Neuronal stem cell (in vitro differentiated cells): ENCODE results near the gene GARIN6.

Experiments used
- DNase-seq: peaks from one replicate; pipeline ENCODE4 v3.0.0-alpha.2; 2013; ENCODE audit warnings: low spot score
- H2AFZ ChIP-seq: one replicate; pipeline ENCODE4 v1.6.1; 2013; ENCODE audit warnings: mild to moderate bottlenecking, low read length, inconsistent platforms
- H2AK5ac ChIP-seq: 2 replicates; pipeline ENCODE4 v1.6.1; 2013; ENCODE audit warnings: low read depth, mild to moderate bottlenecking, inconsistent platforms, low read length, moderate library complexity, mixed read lengths
- H2BK120ac ChIP-seq: 2 replicates; pipeline ENCODE4 v1.6.1; 2013; ENCODE audit warnings: low read depth, mild to moderate bottlenecking, inconsistent platforms, low read length, moderate library complexity, mixed read lengths
- H2BK12ac ChIP-seq: one replicate; pipeline ENCODE4 v1.6.1; 2013; ENCODE audit warnings: low read length, inconsistent platforms
- H2BK15ac ChIP-seq: 2 replicates; pipeline ENCODE4 v1.6.1; 2013; ENCODE audit warnings: mild to moderate bottlenecking, low read length, inconsistent platforms, mixed read lengths
- H2BK5ac ChIP-seq: one replicate; pipeline ENCODE4 v1.6.1; 2013; ENCODE audit warnings: inconsistent platforms, mild to moderate bottlenecking, low read length, moderate library complexity
- H3K14ac ChIP-seq: one replicate; pipeline ENCODE4 v1.6.1; 2013; ENCODE audit warnings: low read length, inconsistent platforms
- H3K18ac ChIP-seq: 2 replicates; pipeline ENCODE4 v1.6.1; 2013; ENCODE audit warnings: low read length, inconsistent platforms
- H3K23ac ChIP-seq: 2 replicates; pipeline ENCODE4 v1.6.1; 2013; ENCODE audit warnings: low read depth, mild to moderate bottlenecking, mixed read lengths, low read length, inconsistent platforms; ENCODE audit not compliant: poor library complexity
- H3K27ac ChIP-seq: replicated peaks from 3 replicates; pipeline ENCODE4 v1.5.1; 2013; ENCODE audit warnings: low read length, inconsistent platforms
- H3K27me3 ChIP-seq, 3 experiments: 2 replicates each; pipeline ENCODE4 v1.6.1; 2013; ENCODE audit warnings: low read length in 3 of 3, mild to moderate bottlenecking in 2 of 3, inconsistent platforms in 1 of 3, low read depth in 1 of 3, mixed read lengths in 1 of 3, moderate library complexity in 1 of 3; ENCODE audit not compliant: control insufficient read depth in 3 of 3, insufficient read depth in 3 of 3
- H3K36me3 ChIP-seq, 2 donors: replicated peaks in 1 of 2; 2 replicates each; pipeline ENCODE4 v1.6.1; 2013; ENCODE audit warnings: low read length in 2 of 2; ENCODE audit not compliant: control insufficient read depth in 2 of 2, insufficient read depth in 2 of 2
- H3K4ac ChIP-seq: 2 replicates; pipeline ENCODE4 v1.6.1; 2013; ENCODE audit warnings: inconsistent platforms, mild to moderate bottlenecking, low read length, moderate library complexity
- H3K4me1 ChIP-seq, 2 donors: 1 replicate in 1 of 2; 2 replicates in 1 of 2; pipeline ENCODE4 v1.6.1; 2013; ENCODE audit warnings: low read length in 2 of 2, low read depth in 1 of 2; ENCODE audit not compliant: control insufficient read depth in 2 of 2, insufficient read depth in 1 of 2
- H3K4me2 ChIP-seq: one replicate; pipeline ENCODE4 v1.6.1; 2013; ENCODE audit warnings: mild to moderate bottlenecking, low read length, inconsistent platforms; ENCODE audit not compliant: insufficient read depth, poor library complexity, severe bottlenecking
- H3K4me3 ChIP-seq, 2 donors: 2 replicates each; pipeline ENCODE4 v1.5.1; 2013; ENCODE audit warnings: low read length in 2 of 2, mild to moderate bottlenecking in 2 of 2, inconsistent platforms in 1 of 2, moderate library complexity in 1 of 2
- H3K79me1 ChIP-seq: one replicate; pipeline ENCODE4 v1.6.1; 2013; ENCODE audit warnings: low read depth, mild to moderate bottlenecking, inconsistent platforms, low read length, moderate library complexity
- H3K9ac ChIP-seq: one replicate; pipeline ENCODE4 v1.6.1; 2013; ENCODE audit warnings: mild to moderate bottlenecking, low read depth, low read length, inconsistent platforms; ENCODE audit not compliant: poor library complexity
- H3K9me3 ChIP-seq, 2 donors: replicated peaks in 1 of 2; 2 replicates each; pipeline versions ENCODE3 to v1.6.1; 2013; ENCODE audit warnings: low read length in 2 of 2, mild to moderate bottlenecking in 2 of 2, inconsistent platforms in 1 of 2, low read depth in 1 of 2, mixed read lengths in 1 of 2, moderate library complexity in 1 of 2; ENCODE audit not compliant: control insufficient read depth in 2 of 2, insufficient read depth in 1 of 2
- H4K8ac ChIP-seq: one replicate; pipeline ENCODE4 v1.6.1; 2013; ENCODE audit warnings: low read depth, mild to moderate bottlenecking, inconsistent platforms, low read length, moderate library complexity
- H4K91ac ChIP-seq: one replicate; pipeline ENCODE4 v1.6.1; 2013; ENCODE audit warnings: low read length, low read depth, mild to moderate bottlenecking, inconsistent platforms; ENCODE audit not compliant: poor library complexity
- WGBS, 2 donors: extraction: QIAGEN DNeasy Blood & Tissue Kit; methylation state at CpG; one replicate each; pipeline ENCODE4 v1.1.7; 2013; ENCODE audit warnings: missing lambda C conversion rate in 2 of 2, mixed read lengths in 1 of 2; ENCODE audit not compliant: insufficient read length in 2 of 2, insufficient replicate concordance in 1 of 2; ENCODE audit errors: extremely low coverage in 2 of 2; 5-methylcytosine and 5-hydroxymethylcytosine counted together

GARIN6 gene

DNA sequence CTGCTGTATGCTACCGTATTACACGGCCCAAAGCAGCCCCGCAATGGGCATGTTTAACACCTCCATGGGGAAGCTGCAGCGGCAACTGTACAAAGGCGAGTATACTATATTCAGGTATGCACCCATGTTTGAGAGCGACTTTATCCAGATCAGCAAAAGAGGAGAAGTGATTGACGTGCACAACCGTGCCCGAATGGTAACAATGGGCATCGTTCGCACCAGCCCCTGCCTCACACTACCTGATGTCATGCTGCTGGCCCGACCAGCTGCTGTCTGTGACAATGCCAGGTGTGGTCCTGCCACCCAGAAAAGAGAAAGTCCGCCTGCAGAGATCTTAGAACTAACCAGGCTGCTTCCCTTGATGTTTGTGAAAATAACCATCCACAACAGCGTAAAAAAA is 630 bp downstream of the GARIN6 start:
- no peak overlapping the region for H2BK15ac ChIP-seq
- H3K79me1 ChIP-seq = no peaks in the 10 kb centered on the region
- H4K8ac ChIP-seq = no peak overlapping the region
- no peak overlapping the region for H2AK5ac ChIP-seq
- no peak for DNase-seq
- H2AFZ ChIP-seq = no peak overlapping the region
- no peak overlapping the region for H3K23ac ChIP-seq
- WGBS, 2 donors = no CpG with 5 or more reads among the region's 14 CpGs
- H3K9me3 ChIP-seq = no peaks in the 10 kb centered on the region
- no peak overlapping the region for H3K27ac ChIP-seq
- no peaks in the 10 kb centered on the region for H3K36me3 ChIP-seq
- no peak overlapping the region for H3K18ac ChIP-seq
- no peak overlapping the region for H4K91ac ChIP-seq
- no peak overlapping the region for H2BK120ac ChIP-seq
- H3K14ac ChIP-seq = peak overlapping the region; percentile 10
- H2BK5ac ChIP-seq = no peak overlapping the region
- H3K4me3 ChIP-seq = no peak overlapping the region
- H3K4ac ChIP-seq = no peak overlapping the region
- no peaks in the 10 kb centered on the region for H3K27me3 ChIP-seq
- H3K9ac ChIP-seq = no peak overlapping the region
- no peak overlapping the region for H2BK12ac ChIP-seq
- no peak overlapping the region for H3K4me2 ChIP-seq
- H3K4me1 ChIP-seq = no peaks in the 10 kb centered on the region

GRCh38 chr12:99649551-99649950 is 2.0 kb downstream of the GARIN6 start:
- DNase-seq = no peak
- H3K4me3 ChIP-seq = no peak overlapping the region
- no peaks in the 10 kb centered on the region for H3K36me3 ChIP-seq
- no peaks in the 10 kb centered on the region for H3K79me1 ChIP-seq
- H3K9ac ChIP-seq = no peak overlapping the region
- no peak overlapping the region for H2AK5ac ChIP-seq
- H3K18ac ChIP-seq = no peak overlapping the region
- no peak overlapping the region for H4K91ac ChIP-seq
- no peak overlapping the region for H3K14ac ChIP-seq
- H3K27me3 ChIP-seq = no peaks in the 10 kb centered on the region
- no peak overlapping the region for H2BK12ac ChIP-seq
- no peak overlapping the region for H3K27ac ChIP-seq
- H3K23ac ChIP-seq = no peak overlapping the region
- no peak overlapping the region for H4K8ac ChIP-seq
- H3K4me2 ChIP-seq = no peak overlapping the region
- no peaks in the 10 kb centered on the region for H3K9me3 ChIP-seq
- no peak overlapping the region for H2BK120ac ChIP-seq
- H2BK15ac ChIP-seq = no peak overlapping the region
- no peak overlapping the region for H3K4ac ChIP-seq
- H2BK5ac ChIP-seq = no peak overlapping the region
- H3K4me1 ChIP-seq = no peaks in the 10 kb centered on the region
- WGBS, 2 donors = no CpG with 5 or more reads among the region's 1 CpG
- no peak overlapping the region for H2AFZ ChIP-seq

- Histone ChIP-seq H3K9me3 (no peaks in the 10 kb centered on the region), H3K36me3 (no peaks in the 10 kb centered on the region), H3K4me1 (no peaks in the 10 kb centered on the region), H3K18ac (no peak overlapping the region), H2BK120ac (no peak overlapping the region), H3K79me1 (no peaks in the 10 kb centered on the region), H3K9ac (no peak overlapping the region), H4K8ac (no peak overlapping the region), H2AK5ac (no peak overlapping the region), H2BK5ac (no peak overlapping the region), H2BK15ac (no peak overlapping the region), H3K4me3 (no peak overlapping the region), H2BK12ac (no peak overlapping the region), H3K14ac (no peak overlapping the region), H3K4ac (no peak overlapping the region), H3K4me2 (no peak overlapping the region), H2AFZ (no peak overlapping the region), H3K27ac (no peak overlapping the region), H3K23ac (no peak overlapping the region), H4K91ac (no peak overlapping the region), H3K27me3 (no peaks in the 10 kb centered on the region)
- no CpG with 5 or more reads among the region's 1 CpG for WGBS, 2 donors
- DNase-seq = no peak
These were observed 11.3 kb downstream of the GARIN6 start for GRCh38 chr12:99658671-99659349.

- H3K4me2 ChIP-seq = no peak overlapping the region
- H3K9ac ChIP-seq = no peak overlapping the region
- H3K4me3 ChIP-seq = no peak overlapping the region
- no peak overlapping the region for H3K18ac ChIP-seq
- no peaks in the 10 kb centered on the region for H3K9me3 ChIP-seq
- no peak overlapping the region for H2AK5ac ChIP-seq
- H3K4ac ChIP-seq = no peak overlapping the region
- H4K8ac ChIP-seq = no peak overlapping the region
- no peak overlapping the region for H4K91ac ChIP-seq
- H2BK12ac ChIP-seq = no peak overlapping the region
- no peak overlapping the region for H3K27ac ChIP-seq
- no peak overlapping the region for H2AFZ ChIP-seq
- H3K14ac ChIP-seq = no peak overlapping the region
- no peaks in the 10 kb centered on the region for H3K79me1 ChIP-seq
- H2BK15ac ChIP-seq = no peak overlapping the region
- no peak overlapping the region for H2BK120ac ChIP-seq
- no CpG with 5 or more reads among the region's 1 CpG for WGBS, 2 donors
- H3K4me1 ChIP-seq = no peaks in the 10 kb centered on the region
- no peak for DNase-seq
- no peak overlapping the region for H3K23ac ChIP-seq
- H3K27me3 ChIP-seq = no peaks in the 10 kb centered on the region
- no peak overlapping the region for H2BK5ac ChIP-seq
- H3K36me3 ChIP-seq = no peaks in the 10 kb centered on the region
These were observed 23.1 kb downstream of the GARIN6 start for GRCh38 chr12:99670635-99671034.
